ENCODE results near the gene WNT5A. TPM values are rescaled to one million over a fixed set of nuclear protein-coding genes. Genes with fewer than 3 reads are reported as not detected.

WNT5A gene
- total RNA-seq, 1 donor = 145 TPM

DNA sequence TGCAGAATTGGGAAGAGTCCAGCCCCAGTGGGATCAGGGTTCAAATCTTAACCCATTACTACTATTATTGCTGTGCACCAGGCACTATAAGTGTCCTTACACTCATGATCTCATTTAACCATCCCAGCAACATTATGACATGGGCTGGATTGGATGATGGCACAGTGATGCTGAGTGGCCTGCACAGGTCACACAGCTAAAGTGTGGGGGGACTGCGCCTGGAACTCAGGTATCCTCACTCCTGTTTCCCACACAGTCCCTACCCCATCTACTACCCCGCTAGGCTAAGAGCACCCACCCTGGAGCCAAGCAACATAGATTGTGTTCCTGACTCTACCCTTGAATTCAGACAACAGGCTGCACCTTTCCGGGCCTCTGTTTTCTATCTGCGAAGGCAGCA, 16.0 kb downstream of the WNT5A start:
- no peak overlapping the region for H2AFZ ChIP-seq (ENCODE audit: low read length)
- H3K4me1 ChIP-seq (ENCODE audit: insufficient read depth, low read length) = peaks cover 31% of the 10 kb centered on the region
- H3K9me3 ChIP-seq (ENCODE audit: low read depth, low read length) = no peaks in the 10 kb centered on the region
- no peak overlapping the region for H3K4me3 ChIP-seq (ENCODE audit: insufficient read depth, low read length)
- no peak overlapping the region for H3K4me2 ChIP-seq (ENCODE audit: insufficient read depth, low read length)
- DNase-seq (ENCODE audit: insufficient read length, low spot score, missing footprints) = no peak
- H4K20me1 ChIP-seq (ENCODE audit: insufficient read depth, low read length) = no peaks in the 10 kb centered on the region
- TF ChIP-seq, protein P1, sequence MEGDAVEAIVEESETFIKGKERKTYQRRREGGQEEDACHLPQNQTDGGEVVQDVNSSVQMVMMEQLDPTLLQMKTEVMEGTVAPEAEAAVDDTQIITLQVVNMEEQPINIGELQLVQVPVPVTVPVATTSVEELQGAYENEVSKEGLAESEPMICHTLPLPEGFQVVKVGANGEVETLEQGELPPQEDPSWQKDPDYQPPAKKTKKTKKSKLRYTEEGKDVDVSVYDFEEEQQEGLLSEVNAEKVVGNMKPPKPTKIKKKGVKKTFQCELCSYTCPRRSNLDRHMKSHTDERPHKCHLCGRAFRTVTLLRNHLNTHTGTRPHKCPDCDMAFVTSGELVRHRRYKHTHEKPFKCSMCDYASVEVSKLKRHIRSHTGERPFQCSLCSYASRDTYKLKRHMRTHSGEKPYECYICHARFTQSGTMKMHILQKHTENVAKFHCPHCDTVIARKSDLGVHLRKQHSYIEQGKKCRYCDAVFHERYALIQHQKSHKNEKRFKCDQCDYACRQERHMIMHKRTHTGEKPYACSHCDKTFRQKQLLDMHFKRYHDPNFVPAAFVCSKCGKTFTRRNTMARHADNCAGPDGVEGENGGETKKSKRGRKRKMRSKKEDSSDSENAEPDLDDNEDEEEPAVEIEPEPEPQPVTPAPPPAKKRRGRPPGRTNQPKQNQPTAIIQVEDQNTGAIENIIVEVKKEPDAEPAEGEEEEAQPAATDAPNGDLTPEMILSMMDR (IDR thresholded peaks at IDR 0.05; ENCODE audit: extremely low read depth, low read depth, low read length) = no peak
- H3K27me3 ChIP-seq (ENCODE audit: insufficient read depth, low read length) = no peaks in the 10 kb centered on the region
- H3K27ac ChIP-seq (ENCODE audit: low read depth, low read length) = peak overlapping the region; percentile 40
- peaks cover 81% of the 10 kb centered on the region for H3K36me3 ChIP-seq (ENCODE audit: insufficient read depth, low read length)
- H3K79me2 ChIP-seq (ENCODE audit: insufficient read depth, low read length) = peaks cover 64% of the 10 kb centered on the region

DNA sequence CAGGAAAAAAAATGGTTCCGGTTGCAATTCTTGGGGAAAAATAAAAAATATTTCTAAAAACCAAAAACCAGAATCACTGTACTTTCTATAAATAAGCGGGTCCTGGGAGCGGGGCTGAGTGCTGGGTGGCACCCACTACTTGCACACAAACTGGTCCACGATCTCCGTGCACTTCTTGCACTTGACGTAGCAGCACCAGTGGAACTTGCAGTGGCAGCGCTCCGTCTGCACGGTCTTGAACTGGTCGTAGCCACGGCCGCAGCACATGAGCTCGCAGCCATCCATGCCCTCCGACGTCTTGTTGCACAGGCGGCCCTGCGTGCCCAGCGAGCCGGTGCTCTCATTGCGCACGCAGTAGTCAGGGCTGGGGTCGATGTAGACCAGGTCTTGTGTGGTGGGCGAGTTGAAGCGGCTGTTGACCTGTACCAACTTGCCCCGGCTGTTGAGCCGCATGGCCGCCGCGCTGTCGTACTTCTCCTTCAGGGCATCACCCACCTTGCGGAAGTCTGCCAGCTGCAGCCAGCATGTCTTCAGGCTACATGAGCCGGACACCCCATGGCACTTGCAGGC, 17.1 kb downstream of the WNT5A start:
- Histone ChIP-seq H4K20me1 (ENCODE audit: insufficient read depth, low read length) (no peaks in the 10 kb centered on the region), H3K79me2 (ENCODE audit: insufficient read depth, low read length) (peaks cover 54% of the 10 kb centered on the region), H3K4me1 (ENCODE audit: insufficient read depth, low read length) (peaks cover 29% of the 10 kb centered on the region), H3K9me3 (ENCODE audit: low read depth, low read length) (no peaks in the 10 kb centered on the region), H3K36me3 (ENCODE audit: insufficient read depth, low read length) (peaks cover 73% of the 10 kb centered on the region), H3K27me3 (ENCODE audit: insufficient read depth, low read length) (no peaks in the 10 kb centered on the region), H2AFZ (ENCODE audit: low read length) (no peak overlapping the region), H3K4me3 (ENCODE audit: insufficient read depth, low read length) (no peak overlapping the region), H3K4me2 (ENCODE audit: insufficient read depth, low read length) (no peak overlapping the region), H3K27ac (ENCODE audit: low read depth, low read length) (no peak overlapping the region)
- DNase-seq (ENCODE audit: insufficient read length, low spot score, missing footprints) = no peak
- TF ChIP-seq, protein P1 (IDR thresholded peaks at IDR 0.05; ENCODE audit: extremely low read depth, low read depth, low read length) = no peak

DNA sequence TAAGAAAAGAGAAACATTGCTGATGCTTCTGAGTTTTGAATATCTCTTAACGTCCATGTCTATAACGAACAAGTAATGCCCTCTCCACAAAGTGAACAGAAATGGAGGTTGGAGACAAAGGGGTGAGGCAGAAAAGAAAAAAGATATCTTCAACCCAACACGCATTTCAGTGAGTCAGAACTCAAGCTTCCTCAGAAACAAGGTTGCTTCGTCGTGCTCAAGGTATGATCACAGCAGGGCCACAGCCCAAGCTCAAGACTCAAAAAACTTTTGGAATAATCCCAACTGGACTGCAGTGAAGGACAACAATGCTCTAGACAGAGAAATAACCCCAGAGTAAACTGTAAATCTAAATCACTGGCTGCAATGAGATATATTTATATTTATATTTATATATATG, 18.9 kb downstream of the WNT5A start:
- H3K4me1 ChIP-seq (ENCODE audit: insufficient read depth, low read length) = peaks cover 29% of the 10 kb centered on the region
- TF ChIP-seq, protein P1 (IDR thresholded peaks at IDR 0.05; ENCODE audit: extremely low read depth, low read depth, low read length) = no peak
- no peak overlapping the region for H3K4me2 ChIP-seq (ENCODE audit: insufficient read depth, low read length)
- H2AFZ ChIP-seq (ENCODE audit: low read length) = no peak overlapping the region
- H3K27me3 ChIP-seq (ENCODE audit: insufficient read depth, low read length) = no peaks in the 10 kb centered on the region
- H3K4me3 ChIP-seq (ENCODE audit: insufficient read depth, low read length) = no peak overlapping the region
- H3K36me3 ChIP-seq (ENCODE audit: insufficient read depth, low read length) = peaks cover 64% of the 10 kb centered on the region
- peaks cover 38% of the 10 kb centered on the region for H3K79me2 ChIP-seq (ENCODE audit: insufficient read depth, low read length)
- no peaks in the 10 kb centered on the region for H3K9me3 ChIP-seq (ENCODE audit: low read depth, low read length)
- no peak for DNase-seq (ENCODE audit: insufficient read length, low spot score, missing footprints)
- peak overlapping the region; percentile 42 for H3K27ac ChIP-seq (ENCODE audit: low read depth, low read length)
- no peaks in the 10 kb centered on the region for H4K20me1 ChIP-seq (ENCODE audit: insufficient read depth, low read length)

DNA sequence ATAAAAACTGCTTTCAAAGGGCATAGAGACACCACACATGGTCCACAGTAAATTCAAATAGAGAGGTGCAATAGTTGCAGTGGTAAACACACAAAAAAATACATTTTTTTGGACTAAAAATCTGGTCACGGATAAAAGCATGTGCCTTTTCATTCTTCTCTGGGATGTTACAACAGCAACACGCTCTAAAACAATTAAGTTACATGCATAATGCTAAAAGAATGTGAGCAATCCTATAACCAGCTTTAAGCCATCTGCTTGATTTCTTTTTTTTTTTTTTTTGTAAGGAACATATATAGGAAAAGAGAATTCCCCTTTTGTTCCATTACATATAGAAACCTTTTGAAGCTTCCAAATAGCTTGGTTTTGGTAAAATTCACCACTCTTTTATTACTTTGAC, 20.0 kb downstream of the WNT5A start:
- TF ChIP-seq, protein P1 (IDR thresholded peaks at IDR 0.05; ENCODE audit: extremely low read depth, low read depth, low read length) = no peak
- peak overlapping the region; percentile 42 for H3K27ac ChIP-seq (ENCODE audit: low read depth, low read length)
- H3K9me3 ChIP-seq (ENCODE audit: low read depth, low read length) = no peaks in the 10 kb centered on the region
- no peak overlapping the region for H3K4me3 ChIP-seq (ENCODE audit: insufficient read depth, low read length)
- no peak overlapping the region for H2AFZ ChIP-seq (ENCODE audit: low read length)
- peak overlapping the region; percentile 22 for H3K4me2 ChIP-seq (ENCODE audit: insufficient read depth, low read length)
- H3K36me3 ChIP-seq (ENCODE audit: insufficient read depth, low read length) = peaks cover 52% of the 10 kb centered on the region
- H3K27me3 ChIP-seq (ENCODE audit: insufficient read depth, low read length) = no peaks in the 10 kb centered on the region
- peaks cover 28% of the 10 kb centered on the region for H3K4me1 ChIP-seq (ENCODE audit: insufficient read depth, low read length)
- DNase-seq (ENCODE audit: insufficient read length, low spot score, missing footprints) = peak; percentile 90
- H3K79me2 ChIP-seq (ENCODE audit: insufficient read depth, low read length) = peaks cover 27% of the 10 kb centered on the region
- no peaks in the 10 kb centered on the region for H4K20me1 ChIP-seq (ENCODE audit: insufficient read depth, low read length)

Data from osteoblast (primary cell).